ENCODE measurements around the gene IRS1. TPM values are rescaled to one million over a fixed set of nuclear protein-coding genes. Genes with fewer than 3 reads are reported as not detected.

IRS1 gene
- polyA plus RNA-seq, 4 donors: 11.4 to 14.8 (median 12.7) TPM

- no peak for DNase-seq (ENCODE audit: low read depth in 4 of 4, low spot score in 2 of 4)
These were observed 67.0 kb downstream of the IRS1 start for GRCh38 chr2:226732478-226733188.

GRCh38 chr2:226730481-226730880 lies 69.1 kb downstream of the IRS1 start:
- no peak for DNase-seq (ENCODE audit: low read depth in 4 of 4, low spot score in 2 of 4)

GRCh38 chr2:226728996-226729395 lies 70.6 kb downstream of the IRS1 start:
- no peak for DNase-seq (ENCODE audit: low read depth in 4 of 4, low spot score in 2 of 4)

- no peak for DNase-seq (ENCODE audit: low read depth in 4 of 4, low spot score in 2 of 4)
These were observed 72.4 kb downstream of the IRS1 start for GRCh38 chr2:226727251-226727650.

GRCh38 chr2:226726546-226726945 lies 73.1 kb downstream of the IRS1 start:
- DNase-seq (ENCODE audit: low read depth in 4 of 4, low spot score in 2 of 4): no peak

GRCh38 chr2:226725126-226725860 lies 74.3 kb downstream of the IRS1 start:
- peak in 3 of 4 donors; percentile 44 to 54 (median 48) for DNase-seq (ENCODE audit: low read depth in 4 of 4, low spot score in 2 of 4)

GRCh38 chr2:226721541-226721940 lies 78.1 kb downstream of the IRS1 start:
- no peak for DNase-seq (ENCODE audit: low read depth in 4 of 4, low spot score in 2 of 4)

GRCh38 chr2:226720948-226721347 lies 78.7 kb downstream of the IRS1 start:
- no peak for DNase-seq (ENCODE audit: low read depth in 4 of 4, low spot score in 2 of 4)

GRCh38 chr2:226717719-226718118 lies 81.9 kb downstream of the IRS1 start:
- no peak for DNase-seq (ENCODE audit: low read depth in 4 of 4, low spot score in 2 of 4)

- DNase-seq (ENCODE audit: low read depth in 4 of 4, low spot score in 2 of 4): no peak
These were observed 83.5 kb downstream of the IRS1 start for GRCh38 chr2:226716126-226716525.

- no peak for DNase-seq (ENCODE audit: low read depth in 4 of 4, low spot score in 2 of 4)
These were observed 84.2 kb downstream of the IRS1 start for GRCh38 chr2:226715347-226715990.

GRCh38 chr2:226712941-226713340 lies 86.7 kb downstream of the IRS1 start:
- no peak for DNase-seq (ENCODE audit: low read depth in 4 of 4, low spot score in 2 of 4)

- DNase-seq (ENCODE audit: low read depth in 4 of 4, low spot score in 2 of 4): no peak
These were observed 87.9 kb downstream of the IRS1 start for GRCh38 chr2:226711606-226712296.

- DNase-seq (ENCODE audit: low read depth in 4 of 4, low spot score in 2 of 4): no peak
These were observed 92.1 kb downstream of the IRS1 start for GRCh38 chr2:226707499-226707898.

- DNase-seq (ENCODE audit: low read depth in 4 of 4, low spot score in 2 of 4): no peak
These were observed 93.7 kb downstream of the IRS1 start for GRCh38 chr2:226705965-226706364.

- no peak for DNase-seq (ENCODE audit: low read depth in 4 of 4, low spot score in 2 of 4)
These were observed 94.3 kb downstream of the IRS1 start for GRCh38 chr2:226705133-226705886.

GRCh38 chr2:226703514-226703913 lies 96.1 kb downstream of the IRS1 start:
- DNase-seq (ENCODE audit: low read depth in 4 of 4, low spot score in 2 of 4): no peak

- DNase-seq (ENCODE audit: low read depth in 4 of 4, low spot score in 2 of 4): no peak
These were observed 97.2 kb downstream of the IRS1 start for GRCh38 chr2:226702376-226702775.

GRCh38 chr2:226701052-226701451 lies 98.6 kb downstream of the IRS1 start:
- no peak for DNase-seq (ENCODE audit: low read depth in 4 of 4, low spot score in 2 of 4)

GRCh38 chr2:226699321-226699720 lies 100.3 kb downstream of the IRS1 start:
- no peak for DNase-seq (ENCODE audit: low read depth in 4 of 4, low spot score in 2 of 4)

Data from left renal cortex interstitium (tissue), 4 donors.